Measurements from ENCODE around the gene PRR22.
"Not testable (repeated sequence)": the region's sequence is repeated elsewhere in the genome, so short reads cannot be mapped to it uniquely, and the experiment has no call there.

The PRR22 gene

GRCh38 chr19:5790559-5791520, 6.3 kb upstream of the PRR22 start, which contains the start of gene DUS3L:
Gene DUS3L, minus strand, starts transcription at chr19:5791163. Its CDS starts 22 bp downstream, at chr19:5791141.
- peak; percentile 95 for DNase-seq (ENCODE audit: low read depth in 2 of 2)

DNA sequence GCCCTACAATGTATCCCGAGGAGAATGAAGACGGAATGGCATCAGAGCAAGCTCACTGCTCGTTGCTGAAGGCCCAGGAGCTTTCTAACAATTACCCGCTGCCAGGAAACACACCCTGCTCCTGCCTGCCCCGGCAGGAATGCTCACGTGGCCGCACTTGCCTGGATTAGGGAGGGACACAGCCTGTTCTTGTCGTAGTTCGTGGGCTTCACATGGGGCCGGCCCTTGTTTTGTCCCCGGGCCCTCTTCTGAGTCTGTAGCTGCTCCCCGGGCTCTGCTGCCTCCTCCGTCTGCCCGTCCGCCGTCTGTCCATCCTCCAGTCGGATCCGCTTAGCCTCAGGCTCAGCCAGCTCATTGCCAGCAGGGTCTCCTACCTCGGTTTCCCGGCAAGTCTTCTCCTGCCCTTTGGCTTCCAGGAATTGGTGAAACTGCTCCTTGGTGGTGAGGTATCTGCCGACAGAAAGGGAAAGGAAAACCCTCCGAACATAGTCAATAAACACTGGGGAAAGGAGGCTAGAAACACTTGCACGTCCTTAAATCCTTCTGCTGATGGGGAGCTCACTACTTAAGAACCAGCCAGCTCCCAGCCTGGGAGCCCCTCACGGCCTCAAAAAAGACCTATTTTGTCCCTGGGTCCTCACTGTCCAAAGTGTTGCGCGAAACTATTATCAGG, 5.5 kb upstream of the PRR22 start:
- DNase-seq (ENCODE audit: low read depth in 2 of 2) = no peak

- DNase-seq (ENCODE audit: low read depth in 2 of 2) = no peak
Observed at GRCh38 chr19:5789351-5789761, 4.8 kb upstream of the PRR22 start.

GRCh38 chr19:5788422-5788821, 3.9 kb upstream of the PRR22 start:
- no peak for DNase-seq (ENCODE audit: low read depth in 2 of 2)

- DNase-seq (ENCODE audit: low read depth in 2 of 2) = no peak
Observed at GRCh38 chr19:5787409-5788182, 3.0 kb upstream of the PRR22 start.

DNA sequence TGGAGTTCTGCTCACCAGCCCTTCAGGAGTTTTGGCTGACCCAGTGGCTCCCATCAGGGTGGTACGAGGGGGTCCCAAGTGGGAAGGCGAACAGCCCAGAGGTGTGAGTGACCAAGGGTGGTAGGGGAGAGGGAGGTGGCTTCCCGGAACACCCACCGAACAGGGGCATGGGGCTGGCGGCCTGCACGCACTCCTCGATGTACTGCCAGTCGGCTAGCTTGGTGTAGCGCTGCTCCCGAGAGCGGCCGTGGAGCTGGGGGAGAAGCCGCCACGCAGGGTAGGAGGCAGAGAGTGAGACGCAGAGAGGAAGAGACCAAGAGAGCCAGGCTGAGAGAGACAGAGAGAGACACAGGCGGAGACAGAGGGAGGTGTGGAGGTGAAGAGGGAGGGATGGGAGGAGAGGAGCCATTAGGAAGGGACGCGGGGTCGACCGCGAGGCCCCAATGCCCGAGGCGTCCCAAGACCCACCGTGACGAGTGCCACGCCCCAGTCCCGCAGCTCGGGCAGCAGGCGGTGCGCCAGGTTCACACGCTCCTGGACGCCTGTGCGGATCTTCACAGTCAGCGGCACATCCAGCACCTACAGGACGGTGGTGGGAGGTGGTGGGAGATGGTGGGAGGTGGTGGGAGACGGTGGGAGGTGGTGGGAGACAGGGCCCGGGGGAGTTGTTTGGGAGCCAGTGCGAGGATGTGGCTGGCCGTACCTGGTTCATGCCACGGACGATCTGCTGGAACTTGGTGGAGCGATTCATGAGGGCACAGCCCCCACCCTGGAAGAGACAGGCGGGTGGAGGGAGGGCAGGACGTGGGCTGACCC, 2.3 kb upstream of the PRR22 start:
- no peak for DNase-seq (ENCODE audit: low read depth in 2 of 2)

DNA sequence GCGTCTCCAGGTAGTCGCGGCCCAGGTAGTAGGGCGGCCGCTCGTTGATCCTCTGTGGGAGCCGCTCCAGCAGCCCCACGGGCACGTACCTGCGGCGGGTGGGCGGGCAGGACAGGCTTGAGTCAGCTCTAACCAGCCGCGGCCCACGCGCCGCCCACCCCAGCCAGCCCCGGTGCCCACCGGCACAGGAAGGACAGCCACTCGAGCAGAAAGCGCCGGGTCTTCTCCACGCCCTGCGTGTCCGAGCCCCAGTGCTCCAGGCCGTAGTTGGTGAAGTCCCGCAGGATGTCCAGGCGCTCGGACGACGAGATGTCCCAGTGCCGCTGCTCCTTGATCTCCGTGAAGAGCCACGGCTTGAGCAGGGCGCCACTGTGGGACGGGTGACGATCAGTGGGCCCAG, 877 bp upstream of the PRR22 start:
- DNase-seq (ENCODE audit: low read depth in 2 of 2) = no peak

- DNase-seq (ENCODE audit: low read depth in 2 of 2) = no peak
Observed at GRCh38 chr19:5782945-5783919, 1.3 kb downstream of the PRR22 start.

- no peak for DNase-seq (ENCODE audit: low read depth in 2 of 2)
Observed at GRCh38 chr19:5782322-5782721, 2.2 kb downstream of the PRR22 start.

DNA sequence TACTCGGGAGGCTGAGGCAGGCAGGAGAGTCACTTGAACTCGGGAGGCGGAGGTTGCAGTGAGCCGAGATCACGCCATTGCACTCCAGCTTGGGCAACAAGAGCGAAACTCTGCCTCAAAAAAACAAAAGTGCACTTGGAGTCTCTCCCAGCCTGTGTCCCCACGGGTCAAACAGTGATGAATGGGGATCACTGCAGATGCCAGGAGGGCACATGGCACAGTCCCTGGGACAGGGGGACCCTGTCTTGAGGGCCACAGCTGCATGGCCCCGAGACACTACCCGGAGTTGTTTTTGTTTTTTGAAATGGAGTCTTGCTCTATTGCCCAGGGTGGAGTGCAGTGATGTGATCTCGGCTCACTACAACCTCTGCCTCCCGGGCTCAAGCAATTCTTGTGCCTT, 3.6 kb downstream of the PRR22 start:
- not testable (repeated sequence) for DNase-seq (ENCODE audit: low read depth in 2 of 2)

DNA sequence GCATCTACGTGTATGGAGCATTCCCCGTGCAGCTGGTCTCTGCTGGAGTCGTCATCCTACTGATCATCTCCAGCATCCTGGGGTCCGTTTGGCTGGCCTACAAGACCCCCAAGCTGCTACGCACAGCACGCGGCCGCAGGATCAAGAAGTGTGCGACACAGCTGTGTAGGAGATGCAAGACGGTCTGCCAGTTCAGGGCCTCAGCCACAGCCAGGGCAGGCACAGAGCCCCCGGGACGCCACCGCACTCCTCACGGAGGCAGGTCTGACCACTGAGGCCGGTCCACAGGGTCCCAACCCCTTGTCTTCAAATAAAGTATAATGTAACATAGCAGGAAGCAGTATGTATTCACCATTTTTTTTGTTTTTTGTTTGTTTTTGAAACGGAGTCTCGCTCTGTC, 6.1 kb downstream of the PRR22 start:
- DNase-seq (ENCODE audit: low read depth in 2 of 2) = no peak

DNA sequence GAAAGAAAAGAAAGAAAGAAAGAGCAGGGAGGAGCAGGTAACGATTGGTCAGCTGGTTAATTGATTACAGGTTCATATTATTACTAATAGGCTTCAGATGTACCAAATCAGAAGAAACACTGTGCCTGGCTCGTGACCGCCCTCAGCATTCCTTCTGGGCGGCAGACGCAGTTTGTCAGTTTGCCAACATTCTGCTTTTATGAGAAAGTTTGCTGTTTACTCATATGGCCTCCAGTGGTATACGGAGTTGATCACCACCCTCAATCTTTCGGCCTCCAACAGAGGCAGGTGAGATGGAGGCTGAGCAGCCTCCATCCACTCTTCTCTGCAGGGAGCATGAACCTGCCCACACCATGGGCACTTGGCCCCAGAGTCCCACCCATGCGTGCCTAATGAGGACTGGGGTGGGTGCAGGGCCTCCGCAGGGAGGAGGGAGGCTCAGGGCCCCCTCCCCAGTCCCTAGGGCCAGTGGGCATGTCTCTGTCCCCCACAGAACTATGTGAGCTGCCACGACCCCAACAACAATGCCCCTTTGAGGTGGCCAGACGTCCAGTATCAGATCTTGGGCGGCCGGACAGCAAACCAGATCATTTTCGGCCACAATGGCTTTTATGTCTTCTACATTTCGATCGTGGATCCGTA, 8.8 kb downstream of the PRR22 start:
- peak; percentile 69 to 74 for DNase-seq (ENCODE audit: low read depth in 2 of 2)

GRCh38 chr19:5774921-5775320, 9.6 kb downstream of the PRR22 start:
- no peak for DNase-seq (ENCODE audit: low read depth in 2 of 2)

DNA sequence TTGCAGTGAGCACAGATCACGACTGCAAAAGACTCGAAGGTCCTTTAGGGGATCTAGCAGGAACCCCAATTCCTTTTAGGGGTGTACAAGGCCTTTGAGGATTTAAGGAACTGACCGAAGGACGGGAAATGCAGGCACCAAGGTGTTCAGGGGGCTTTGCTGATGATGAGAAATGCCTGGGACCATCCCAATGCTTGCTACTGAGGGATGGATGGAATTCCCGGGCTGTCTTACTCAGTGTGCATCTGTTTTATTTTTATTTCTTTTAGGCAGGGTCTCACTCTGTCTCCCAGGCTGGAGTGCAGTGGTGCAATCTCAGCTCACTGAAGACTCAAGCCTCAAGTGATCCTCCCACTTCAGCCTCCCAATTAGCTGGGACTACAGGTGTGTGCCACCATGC, 11.3 kb downstream of the PRR22 start:
- DNase-seq (ENCODE audit: low read depth in 2 of 2) = no peak

DNA sequence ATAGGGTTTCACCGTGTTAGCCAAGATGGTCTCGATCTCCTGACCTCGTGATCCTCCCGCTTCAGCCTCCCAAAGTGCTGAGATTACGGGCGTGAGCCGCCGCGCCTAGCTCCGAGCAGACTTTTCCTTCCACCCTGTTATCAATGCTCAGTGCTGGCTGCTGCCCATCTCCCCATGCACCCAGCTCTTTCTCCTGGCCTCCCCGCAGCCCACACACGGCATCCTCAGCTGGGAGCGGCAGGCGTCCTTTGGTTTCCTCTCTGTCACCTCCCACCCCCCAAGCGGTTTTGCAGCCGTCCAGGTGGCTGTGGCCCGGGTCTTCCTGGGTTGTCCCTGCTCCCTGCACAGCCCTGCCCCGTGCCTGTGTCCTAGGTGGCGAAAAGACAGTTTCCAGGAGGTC, 12.1 kb downstream of the PRR22 start:
- no peak for DNase-seq (ENCODE audit: low read depth in 2 of 2)

DNA sequence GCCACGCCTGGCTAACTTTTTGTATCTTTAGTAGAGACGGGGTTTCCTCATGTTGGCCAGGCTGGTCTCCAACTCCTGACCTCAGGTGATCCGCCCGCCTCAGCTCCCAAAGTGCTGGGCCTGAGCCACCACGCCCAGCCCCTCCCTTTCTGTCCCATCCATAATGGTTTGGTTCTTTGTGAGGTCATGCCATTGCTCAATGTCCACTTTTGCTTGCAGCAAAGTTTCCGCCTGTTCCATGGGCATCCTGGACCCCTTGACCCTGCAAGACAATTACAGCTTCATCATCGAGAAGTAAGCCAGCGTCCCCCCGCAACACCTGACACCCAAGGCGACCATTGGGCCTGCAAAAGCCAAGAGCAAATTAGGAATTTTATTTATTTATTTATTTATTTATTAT, 16.6 kb downstream of the PRR22 start:
- no peak for DNase-seq (ENCODE audit: low read depth in 2 of 2)

GRCh38 chr19:5765220-5765619, 19.3 kb downstream of the PRR22 start:
- no peak for DNase-seq (ENCODE audit: low read depth in 2 of 2)

DNA sequence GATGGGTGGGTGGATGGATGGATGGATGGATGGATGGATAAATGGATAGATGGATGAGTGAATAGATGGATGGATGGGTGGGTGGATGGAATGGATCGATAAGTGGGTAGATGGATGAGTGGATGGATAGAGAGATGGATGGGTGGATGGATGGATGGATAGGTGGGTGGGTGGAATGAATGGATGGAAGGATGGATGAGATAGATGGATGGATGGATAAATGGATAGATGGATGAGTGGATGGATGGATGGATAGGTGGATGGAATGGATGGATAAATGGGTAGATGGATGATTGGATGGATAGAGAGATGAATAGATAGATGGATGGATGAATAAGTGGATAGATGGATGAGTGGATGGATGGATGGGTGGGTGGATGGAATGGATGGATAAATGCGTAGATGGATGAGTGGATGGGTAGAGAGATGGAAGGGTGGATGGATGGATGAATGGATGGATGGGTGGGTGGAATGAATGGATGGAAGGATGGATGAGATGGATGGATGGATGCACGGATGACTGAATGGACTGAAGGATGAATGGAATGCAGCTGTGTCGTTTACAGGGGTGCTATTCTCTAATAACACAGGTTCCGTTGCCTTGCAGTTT, 21.8 kb downstream of the PRR22 start:
- DNase-seq (ENCODE audit: low read depth in 2 of 2) = no peak

GRCh38 chr19:5753743-5754142, 30.8 kb downstream of the PRR22 start:
- no peak for DNase-seq (ENCODE audit: low read depth in 2 of 2)
